Naive B cell (primary cell): ENCODE results near the gene PER1. TPM values are rescaled to one million over a fixed set of nuclear protein-coding genes. Genes with fewer than 3 reads are reported as not detected.
A peak's percentile ranks its signal among the peaks of the same experiment; 100 is the strongest.

ENCODE experiments used
- ATAC-seq, 2 donors: fragments of 150-1000 bp; cut with Tn5 transposase; 2 replicates each; pipeline ENCODE4 v1.10.0; 2021; ENCODE audit warnings: low read depth in 2 of 2, mild to moderate bottlenecking in 2 of 2, moderate library complexity in 2 of 2
- DNase-seq: peaks from one replicate; pipeline ENCODE4 v3.0.0; 2022
- H3K27ac Mint-ChIP-seq, 6 donors: one replicate each; pipeline ENCODE4 v1.8.0; 2020 to 2022; ENCODE audit warnings: mild to moderate bottlenecking in 6 of 6, mixed read lengths in 6 of 6, moderate library complexity in 5 of 6, inconsistent platforms in 2 of 6
- H3K27me3 Mint-ChIP-seq, 3 donors: one replicate each; pipeline ENCODE4 v1.8.0; 2021 to 2022; ENCODE audit warnings: mixed read lengths in 3 of 3, mild to moderate bottlenecking in 1 of 3
- H3K36me3 Mint-ChIP-seq, 2 donors: one replicate each; pipeline ENCODE4 v1.8.0; 2020 to 2022; ENCODE audit warnings: mixed read lengths in 2 of 2, inconsistent platforms in 1 of 2, mild to moderate bottlenecking in 1 of 2
- H3K4me1 Mint-ChIP-seq, 3 donors: one replicate each; pipeline ENCODE4 v1.8.0; 2020 to 2022; ENCODE audit warnings: mixed read lengths in 3 of 3, inconsistent platforms in 1 of 3, mild to moderate bottlenecking in 1 of 3, moderate library complexity in 1 of 3
- H3K4me3 Mint-ChIP-seq, 8 donors: one replicate each; pipeline ENCODE4 v1.8.0; 2020 to 2022; ENCODE audit warnings: mild to moderate bottlenecking in 8 of 8, mixed read lengths in 8 of 8, moderate library complexity in 8 of 8, inconsistent platforms in 2 of 8
- H3K9me3 Mint-ChIP-seq, 7 donors: one replicate each; pipeline ENCODE4 v1.8.0; 2020 to 2022; ENCODE audit warnings: mixed read lengths in 7 of 7, mild to moderate bottlenecking in 5 of 7, inconsistent platforms in 2 of 7, moderate library complexity in 1 of 7
- polyA plus RNA-seq, 6 donors: library from polyadenylated mRNA; unstranded; fragments of 300-500 nt; fragmentation: Illumina TruSeq; gene quantifications; one replicate each; pipeline ENCODE4 v1.2.3, GENCODE V29; 2021; ENCODE audit warnings: low read depth in 6 of 6

Gene PER1
- polyA plus RNA-seq, 6 donors from 2014 or later: 4.5 to 20.9 (median 13.5) TPM

GRCh38 chr17:8133941-8134340 lies 18.3 kb downstream of the PER1 start:
- DNase-seq: no peak
- H3K27me3 Mint-ChIP-seq: peaks cover 7 to 23% (median 13%) of the 10 kb centered on the region in 3 donors
- H3K4me1 Mint-ChIP-seq: peaks cover 0 to 4% (median 3%) of the 10 kb centered on the region in 3 donors
- ATAC-seq: no peak
- H3K4me3 Mint-ChIP-seq: peak overlapping the region in 1 of 8 donors; percentile 35
- no peak overlapping the region for H3K27ac Mint-ChIP-seq
- H3K9me3 Mint-ChIP-seq: no peaks in the 10 kb centered on the region
- no peaks in the 10 kb centered on the region for H3K36me3 Mint-ChIP-seq

DNA sequence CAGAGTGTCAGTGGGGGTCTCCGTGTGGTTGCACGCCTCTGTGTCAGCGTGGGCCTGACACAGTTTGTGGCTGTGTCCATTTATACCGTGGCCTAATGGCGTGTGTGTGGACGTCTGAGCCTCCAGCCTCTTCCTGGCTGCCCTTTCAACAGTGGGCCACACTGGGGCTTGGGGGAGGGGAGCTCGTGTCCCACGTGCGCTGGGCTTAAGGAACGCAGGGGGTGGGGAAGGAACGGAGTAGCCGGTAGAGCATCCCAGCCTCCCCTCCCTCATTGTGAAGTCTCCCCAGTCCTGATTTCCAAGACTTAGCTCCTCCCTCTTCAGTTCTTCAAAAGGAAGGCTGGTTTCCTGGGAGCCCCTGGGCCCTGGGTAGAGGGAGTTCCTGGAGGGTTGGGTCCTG lies 18.8 kb downstream of the PER1 start:
- Mint-ChIP-seq H3K4me1 (peaks cover 0 to 4% (median 3%) of the 10 kb centered on the region in 3 donors), H3K9me3 (no peaks in the 10 kb centered on the region), H3K27me3 (peaks cover 10 to 24% (median 14%) of the 10 kb centered on the region in 3 donors), H3K27ac (no peak overlapping the region), H3K4me3 (no peak overlapping the region), H3K36me3 (no peaks in the 10 kb centered on the region)
- ATAC-seq (no peak), DNase-seq (no peak)

DNA sequence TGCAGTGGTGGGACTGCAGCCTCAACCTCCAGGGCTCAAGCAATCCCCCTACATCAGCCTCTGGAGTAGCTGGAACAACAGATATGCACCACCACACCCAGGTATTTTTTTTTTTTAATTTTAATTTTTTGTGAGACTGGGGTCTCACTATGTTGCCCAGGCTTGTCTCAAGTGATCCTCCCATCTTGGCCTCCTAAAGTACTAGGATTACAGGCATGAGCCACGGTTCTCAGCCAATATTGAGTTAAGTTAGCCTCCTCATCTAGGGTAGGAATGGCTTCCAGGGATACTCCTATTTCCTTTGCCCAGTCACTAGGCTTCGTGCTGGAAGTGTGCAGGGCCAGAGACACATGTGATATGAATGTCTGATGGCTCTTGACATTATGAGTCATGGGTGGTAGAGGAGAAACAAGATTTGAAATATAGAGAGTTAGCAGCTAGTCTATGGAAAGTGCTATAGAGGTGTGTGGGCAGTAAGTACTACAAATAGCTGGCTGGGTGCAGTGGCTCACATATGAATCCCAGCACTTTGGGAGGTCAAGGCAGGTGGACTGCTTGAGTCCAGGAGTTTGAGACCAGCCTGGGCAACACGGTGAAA lies 20.3 kb downstream of the PER1 start:
- no peaks in the 10 kb centered on the region for H3K36me3 Mint-ChIP-seq
- peak overlapping the region in 1 of 8 donors; percentile 21 for H3K4me3 Mint-ChIP-seq
- H3K4me1 Mint-ChIP-seq: peaks cover 5 to 11% (median 8%) of the 10 kb centered on the region in 3 donors
- ATAC-seq (no peak), DNase-seq (no peak)
- H3K27ac Mint-ChIP-seq: peak overlapping the region in 1 of 6 donors; percentile 72
- peaks cover 17 to 29% (median 20%) of the 10 kb centered on the region in 3 donors for H3K27me3 Mint-ChIP-seq
- no peaks in the 10 kb centered on the region for H3K9me3 Mint-ChIP-seq

DNA sequence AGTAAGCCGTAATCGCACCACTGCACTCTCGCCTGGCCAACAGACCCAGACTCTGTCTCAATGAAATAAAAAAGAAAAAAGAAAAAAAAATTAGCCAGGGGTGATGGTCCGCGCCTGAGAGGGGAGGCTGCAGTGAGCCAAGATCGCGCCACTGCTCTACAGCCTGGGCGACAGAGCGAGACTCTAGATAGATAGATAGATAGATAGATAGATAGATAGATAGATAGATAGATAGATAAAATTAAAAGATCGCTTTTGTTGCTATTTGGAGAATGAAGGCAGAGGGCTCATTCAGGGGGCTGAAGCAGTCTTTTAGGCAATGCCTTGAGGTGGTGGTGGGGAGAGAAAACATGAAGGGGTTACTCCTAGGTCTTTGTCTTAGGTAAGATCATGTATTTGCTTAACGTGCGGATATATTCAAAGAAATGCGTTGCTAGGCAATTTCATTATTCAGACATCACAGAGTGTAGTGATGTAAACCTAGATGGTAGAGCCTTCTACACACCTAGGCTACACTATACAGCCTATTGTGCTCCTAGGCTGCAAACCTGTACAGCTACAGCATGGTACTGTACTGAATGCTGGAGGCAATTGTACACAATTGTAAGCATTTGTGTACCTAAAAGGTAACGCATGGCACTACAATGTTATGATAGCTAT lies 23.9 kb downstream of the PER1 start:
- DNase-seq (no peak), ATAC-seq (no peak)
- Mint-ChIP-seq H3K9me3 (peaks cover 0 to 3% (median 0%) of the 10 kb centered on the region in 7 donors), H3K4me1 (peaks cover 37 to 45% (median 42%) of the 10 kb centered on the region in 3 donors), H3K27ac (no peak overlapping the region), H3K4me3 (peak overlapping the region in 2 of 8 donors; percentile 29 to 79), H3K27me3 (peaks cover 37 to 57% (median 42%) of the 10 kb centered on the region in 3 donors), H3K36me3 (no peaks in the 10 kb centered on the region)

GRCh38 chr17:8126491-8127066 lies 25.6 kb downstream of the PER1 start:
- Mint-ChIP-seq H3K27ac (peak overlapping the region; percentile 71 to 100 (median 95)), H3K4me1 (peaks cover 47 to 58% (median 53%) of the 10 kb centered on the region in 3 donors)

GRCh38 chr17:8125947-8126490 lies 26.2 kb downstream of the PER1 start:
- H3K36me3 Mint-ChIP-seq: no peaks in the 10 kb centered on the region
- peaks cover 42 to 61% (median 48%) of the 10 kb centered on the region in 3 donors for H3K27me3 Mint-ChIP-seq
- ATAC-seq (peak in 1 of 2 donors; percentile 6), DNase-seq (no peak)
- H3K27ac Mint-ChIP-seq: peak overlapping the region; percentile 52 to 100 (median 95)
- peak overlapping the region; percentile 83 to 98 (median 94) for H3K4me3 Mint-ChIP-seq
- H3K4me1 Mint-ChIP-seq: peaks cover 49 to 59% (median 56%) of the 10 kb centered on the region in 3 donors
- H3K9me3 Mint-ChIP-seq: peaks cover 0 to 3% (median 0%) of the 10 kb centered on the region in 7 donors

More at GRCh38 chr17:8126491-8127066, 25.6 kb downstream of the PER1 start:
- no peaks in the 10 kb centered on the region for H3K36me3 Mint-ChIP-seq
- peaks cover 44 to 60% (median 48%) of the 10 kb centered on the region in 3 donors for H3K27me3 Mint-ChIP-seq
- ATAC-seq (peak; percentile 32 to 37), DNase-seq (no peak)
- peaks cover 0 to 3% (median 0%) of the 10 kb centered on the region in 7 donors for H3K9me3 Mint-ChIP-seq
- H3K4me3 Mint-ChIP-seq: peak overlapping the region; percentile 89 to 99 (median 96)

GRCh38 chr17:8125154-8125946 lies 26.9 kb downstream of the PER1 start:
- ATAC-seq (peak; percentile 57 to 58), DNase-seq (peak; percentile 85)
- peaks cover 0 to 5% (median 0%) of the 10 kb centered on the region in 7 donors for H3K9me3 Mint-ChIP-seq
- H3K4me1 Mint-ChIP-seq: peaks cover 56 to 66% (median 63%) of the 10 kb centered on the region in 3 donors
- peaks cover 44 to 67% (median 48%) of the 10 kb centered on the region in 3 donors for H3K27me3 Mint-ChIP-seq
- H3K27ac Mint-ChIP-seq: peak overlapping the region; percentile 52 to 100 (median 98)
- H3K4me3 Mint-ChIP-seq: peak overlapping the region; percentile 83 to 98 (median 94)
- no peaks in the 10 kb centered on the region for H3K36me3 Mint-ChIP-seq

DNA sequence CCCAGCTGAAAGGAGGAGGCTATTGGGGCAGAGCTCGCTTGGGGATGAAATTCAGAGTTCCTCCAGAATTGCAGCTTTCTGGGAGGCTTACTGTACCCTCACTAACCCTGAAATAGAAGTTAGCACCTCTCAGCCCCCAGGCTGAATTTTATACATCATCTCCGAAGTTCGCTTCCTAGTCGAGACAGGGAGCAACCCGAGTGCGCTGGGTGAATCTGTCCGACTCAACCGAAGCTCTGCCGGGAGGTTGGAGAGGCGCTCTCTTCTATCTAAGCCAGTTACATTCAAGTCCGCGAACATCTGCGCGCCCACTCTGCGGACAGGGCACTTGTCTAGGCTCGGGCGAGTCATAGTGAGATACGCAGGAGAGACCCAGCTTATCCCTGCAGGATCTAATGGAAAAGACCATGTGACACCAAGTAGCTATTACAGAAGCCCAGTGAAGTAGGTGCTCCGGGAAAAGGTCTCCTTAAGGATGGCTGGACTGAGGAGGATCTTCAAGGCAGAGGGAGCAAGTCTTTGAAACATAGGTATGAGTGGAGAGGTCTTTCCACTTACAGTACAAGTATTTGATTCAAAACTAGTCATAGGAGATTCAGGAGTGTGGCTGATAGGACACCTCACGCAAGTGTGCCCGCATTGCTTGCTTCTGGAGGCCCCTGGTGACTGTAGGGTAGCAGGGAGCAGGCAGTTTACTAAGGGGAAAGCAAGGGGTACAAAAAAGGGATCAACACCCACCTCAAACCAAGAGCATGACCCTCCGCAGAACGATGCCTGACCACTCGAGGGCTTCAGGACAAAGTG lies 27.7 kb downstream of the PER1 start:
- DNase-seq (no peak), ATAC-seq (no peak)
- Mint-ChIP-seq H3K36me3 (no peaks in the 10 kb centered on the region), H3K4me3 (peak overlapping the region; percentile 83 to 98 (median 94)), H3K27ac (peak overlapping the region in 4 of 6 donors; percentile 98 to 100 (median 99)), H3K4me1 (peaks cover 64 to 74% (median 71%) of the 10 kb centered on the region in 3 donors), H3K27me3 (peaks cover 41 to 60% (median 52%) of the 10 kb centered on the region in 3 donors), H3K9me3 (peaks cover 0 to 6% (median 0%) of the 10 kb centered on the region in 7 donors)

GRCh38 chr17:8123695-8124349 lies 28.4 kb downstream of the PER1 start, which contains the start of gene HES7:
Gene HES7 (minus strand): TSS chr17:8124106. CDS start chr17:8124084, 22 bp downstream.
- DNase-seq (no peak), ATAC-seq (no peak)
- H3K27ac Mint-ChIP-seq: peak within 1 kb of the TSS; percentile 76 to 100 (median 98)
- H3K4me1 Mint-ChIP-seq: peaks cover 68 to 79% (median 76%) of the 10 kb centered on the region in 3 donors
- no peaks in the 10 kb centered on the region for H3K36me3 Mint-ChIP-seq
- peaks cover 35 to 57% (median 55%) of the 10 kb centered on the region in 3 donors for H3K27me3 Mint-ChIP-seq
- peak within 1 kb of the TSS; percentile 83 to 98 (median 94) for H3K4me3 Mint-ChIP-seq
- peaks cover 0 to 10% (median 1%) of the 10 kb centered on the region in 7 donors for H3K9me3 Mint-ChIP-seq

- Mint-ChIP-seq H3K4me1 (peaks cover 75 to 83% (median 83%) of the 10 kb centered on the region in 3 donors), H3K27ac (peak overlapping the region in 5 of 6 donors; percentile 53 to 93 (median 77)), H3K36me3 (no peaks in the 10 kb centered on the region), H3K9me3 (peaks cover 0 to 11% (median 2%) of the 10 kb centered on the region in 7 donors), H3K27me3 (peaks cover 35 to 64% (median 49%) of the 10 kb centered on the region in 3 donors), H3K4me3 (peak overlapping the region; percentile 83 to 98 (median 95))
- no peak for DNase-seq
- no peak for ATAC-seq
Observed at GRCh38 chr17:8122924-8123694, 29.1 kb downstream of the PER1 start.

DNA sequence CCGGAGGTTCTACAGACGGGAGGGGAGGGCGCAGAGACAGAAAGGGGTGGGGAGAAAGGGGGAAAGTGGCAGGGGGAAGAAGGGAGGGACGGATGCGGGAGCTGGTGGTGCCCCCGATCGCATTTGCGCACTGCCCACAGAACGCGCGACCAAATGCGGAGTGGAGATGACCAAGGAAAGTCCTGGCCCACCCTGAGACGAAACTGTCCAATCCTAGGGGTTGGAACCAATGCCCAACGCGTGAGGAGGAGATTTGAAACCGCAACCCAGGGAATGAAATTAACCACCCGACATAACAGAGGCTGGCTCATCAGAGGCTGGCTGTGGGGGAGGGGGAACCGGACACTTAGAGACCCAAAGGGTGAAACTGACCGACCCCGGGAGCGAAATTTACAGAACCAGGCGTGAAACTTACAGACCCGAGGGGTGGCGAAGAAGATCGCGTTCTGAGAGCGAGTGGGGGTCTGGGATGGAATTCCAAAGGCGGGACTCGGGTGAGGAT lies 29.7 kb downstream of the PER1 start:
- no peak for ATAC-seq
- peaks cover 34 to 70% (median 49%) of the 10 kb centered on the region in 3 donors for H3K27me3 Mint-ChIP-seq
- no peaks in the 10 kb centered on the region for H3K36me3 Mint-ChIP-seq
- peaks cover 0 to 11% (median 2%) of the 10 kb centered on the region in 7 donors for H3K9me3 Mint-ChIP-seq
- peak overlapping the region; percentile 83 to 98 (median 95) for H3K4me3 Mint-ChIP-seq
- peaks cover 82 to 89% (median 88%) of the 10 kb centered on the region in 3 donors for H3K4me1 Mint-ChIP-seq
- peak overlapping the region in 2 of 6 donors; percentile 54 to 93 for H3K27ac Mint-ChIP-seq
- DNase-seq: no peak
